ENCODE results near the gene BTG4. TPM values are rescaled to one million over a fixed set of nuclear protein-coding genes. Genes with fewer than 3 reads are reported as not detected.

BTG4 gene
- total and polyA plus RNA-seq, 9 of the 15 experiments (the other 6 are each of a cell fraction or from before 2014, with no cell fraction given) = not detected

DNA sequence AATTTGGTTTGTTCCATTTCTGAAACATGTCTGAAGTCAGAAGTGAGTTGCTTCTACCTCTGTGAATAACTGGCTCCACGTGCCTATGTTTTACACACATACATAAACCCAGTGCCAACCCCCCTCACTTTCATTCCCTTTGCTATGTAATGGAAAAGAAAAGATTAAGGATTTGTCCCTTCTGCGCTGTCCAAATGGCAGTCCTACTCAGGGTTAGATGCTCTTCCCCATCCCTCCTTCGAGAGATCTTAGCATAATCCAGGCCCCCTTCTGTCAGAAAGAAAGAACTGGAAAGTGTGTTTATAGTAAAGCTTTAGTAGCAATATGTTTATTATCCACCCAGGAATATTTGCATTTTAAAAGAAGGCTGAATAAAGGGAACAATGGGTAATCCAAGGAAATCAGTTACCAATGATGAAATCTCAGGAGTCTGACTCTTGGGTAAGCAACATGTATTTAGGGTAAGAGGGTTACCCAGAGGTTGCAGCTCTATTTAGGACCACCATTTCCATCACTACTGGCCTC lies 25.2 kb upstream of the BTG4 start:
- no peak overlapping the region for H2AFZ ChIP-seq (ENCODE audit: low read depth, low read length)
- POLR2A ChIA-PET = no interaction called here
- no peak for TF ChIP-seq PHB2 (IDR thresholded peaks at IDR 0.05; ENCODE audit: low read depth)
- TF ChIP-seq ZBTB40 (IDR thresholded peaks at IDR 0.05) = no peak
- TF ChIP-seq ZBTB40 (CRISPR knock-in tag; IDR thresholded peaks at IDR 0.05) = no peak
- TF ChIP-seq ZNF24 (IDR thresholded peaks at IDR 0.05) = no peak
- no peak for TF ChIP-seq NCOA4 (IDR thresholded peaks at IDR 0.05; ENCODE audit: partially characterized antibody)
- TF ChIP-seq BCL6 (CRISPR knock-in tag; IDR thresholded peaks at IDR 0.05) = no peak
- no peak for TF ChIP-seq SIN3A (IDR thresholded peaks at IDR 0.05; ENCODE audit: borderline replicate concordance in 2 of 2, control insufficient read depth in 1 of 2, low read depth in 2 of 2, low read length in 2 of 2)
- no peak for TF ChIP-seq ZNF707 (CRISPR knock-in tag; conservative IDR thresholded peaks at IDR 0.05)
- TF ChIP-seq E2F4 (CRISPR knock-in tag; IDR thresholded peaks at IDR 0.05; ENCODE audit: low read depth) = no peak
- no peak for TF ChIP-seq ZNF431 (CRISPR knock-in tag; IDR thresholded peaks at IDR 0.05)
- TF ChIP-seq KDM5B (IDR thresholded peaks at IDR 0.05; ENCODE audit: insufficient replicate concordance, low read depth, low read length) = no peak
- TF ChIP-seq PML (IDR thresholded peaks at IDR 0.05; ENCODE audit: low read length) = no peak
- no peak for TF ChIP-seq POLR2G (IDR thresholded peaks at IDR 0.05; ENCODE audit: low read depth, low read length)

More for the DNA sequence above, 25.2 kb upstream of the BTG4 start:
- no peak overlapping the region for H3K4me3 ChIP-seq
- H3K27me3 ChIP-seq (ENCODE audit: control insufficient read depth in 2 of 2, insufficient read depth in 2 of 2, low read length in 2 of 2) = peaks cover 20 to 36% of the 10 kb centered on the region in 2 experiments
- no peak for ATAC-seq
- H3K36me3 ChIP-seq (ENCODE audit: control insufficient read depth, insufficient read depth, low read length) = no peaks in the 10 kb centered on the region
- H3K79me2 ChIP-seq (ENCODE audit: control insufficient read depth, insufficient read depth, low read length) = no peaks in the 10 kb centered on the region
- CTCF ChIA-PET (ENCODE audit: low intra/inter-chr PET ratio) = no interaction called here
- no peak overlapping the region for H3K4me2 ChIP-seq (ENCODE audit: insufficient read depth, low read length)
- in situ Hi-C loops (cut with MboI) (no loop called here), intact Hi-C loops (cut with micrococcal nuclease) (no loop called here)
- FAIRE-seq = peak; percentile 6
- no peaks in the 10 kb centered on the region for H3K9me1 ChIP-seq (ENCODE audit: control insufficient read depth, insufficient read depth, low read length)
- 0% methylated on average over 3 of the region's 3 CpGs for WGBS (ENCODE audit: insufficient coverage, low coverage, missing lambda C conversion rate)
- no peak for DNase-seq (ENCODE audit: extremely low read depth in 1 of 4, low spot score in 3 of 4)
- H3K9me3 ChIP-seq (replicated peaks; ENCODE audit: control insufficient read depth, insufficient read depth, low read depth, low read length) = no peaks in the 10 kb centered on the region
- no peak overlapping the region for H3K27ac ChIP-seq (ENCODE audit: extremely low read depth, low read depth, low read length)
- peaks cover 0 to 14% of the 10 kb centered on the region in 2 experiments; a peak in 1 of 5 replicates for H3K4me1 ChIP-seq (replicated peaks in 1 of 2; ENCODE audit: control insufficient read depth in 2 of 2, insufficient read depth in 2 of 2, low read length in 2 of 2)
- H4K20me1 ChIP-seq (replicated peaks; ENCODE audit: control insufficient read depth, insufficient read depth, low read length) = no peaks in the 10 kb centered on the region
- H3K9ac ChIP-seq (ENCODE audit: insufficient read depth in 1 of 2, low read depth in 2 of 2, low read length in 2 of 2) = no peak overlapping the region
- BruUV-seq (replicated peaks) = no TSS peak

Measured in K562 (cell line).